Measurements from ENCODE around the gene BRSK2.
"Not testable (repeated sequence)": the region's sequence is repeated elsewhere in the genome, so short reads cannot be mapped to it uniquely, and the experiment has no call there.

BRSK2 gene

DNA sequence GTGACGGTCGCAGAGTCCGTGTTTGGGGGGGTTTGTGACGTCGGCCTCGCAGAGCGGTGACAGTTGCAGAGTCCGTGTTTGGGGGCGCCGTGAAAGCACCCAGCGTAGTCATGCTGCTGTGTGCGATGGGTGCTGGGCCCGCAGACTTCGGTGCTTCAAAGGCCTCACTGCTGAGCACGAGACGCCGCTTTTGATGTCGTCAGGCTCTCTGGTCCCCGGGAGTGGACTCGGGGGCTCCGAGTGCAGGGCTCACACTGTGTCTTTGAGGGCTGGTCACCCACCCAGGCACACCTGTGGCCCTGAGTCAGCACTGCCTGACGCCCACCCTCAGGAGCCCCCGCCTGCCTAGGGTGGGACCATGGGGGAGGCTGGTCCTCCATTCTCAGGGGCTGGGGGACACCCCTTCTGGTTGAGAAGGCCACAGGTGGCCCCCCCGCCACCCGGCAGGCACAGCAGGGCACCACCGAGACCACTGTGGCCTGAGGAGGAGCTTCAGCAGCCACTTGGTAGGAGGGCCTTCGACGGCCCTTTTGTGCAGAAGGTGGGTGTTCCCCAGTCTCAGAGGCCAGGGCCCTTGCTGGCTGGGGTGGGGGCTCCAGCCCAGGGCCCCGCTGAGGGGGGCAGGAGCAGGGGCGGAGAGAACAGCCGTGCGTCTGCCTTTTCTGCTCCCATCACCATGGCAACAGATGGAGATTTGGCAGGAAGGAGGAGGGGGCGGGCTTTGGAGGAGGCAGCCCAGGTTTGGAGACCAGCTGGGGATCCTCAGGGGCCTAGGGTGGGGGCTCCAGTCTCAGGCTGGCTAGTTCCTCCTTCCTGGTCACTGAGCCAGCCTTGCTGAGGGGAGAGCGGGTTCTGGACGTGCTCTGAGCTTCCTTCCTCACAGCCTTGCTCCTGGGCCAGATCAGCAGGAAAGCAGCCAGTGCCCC, 20.9 kb downstream of the BRSK2 start:
- DNase-seq: no peak

DNA sequence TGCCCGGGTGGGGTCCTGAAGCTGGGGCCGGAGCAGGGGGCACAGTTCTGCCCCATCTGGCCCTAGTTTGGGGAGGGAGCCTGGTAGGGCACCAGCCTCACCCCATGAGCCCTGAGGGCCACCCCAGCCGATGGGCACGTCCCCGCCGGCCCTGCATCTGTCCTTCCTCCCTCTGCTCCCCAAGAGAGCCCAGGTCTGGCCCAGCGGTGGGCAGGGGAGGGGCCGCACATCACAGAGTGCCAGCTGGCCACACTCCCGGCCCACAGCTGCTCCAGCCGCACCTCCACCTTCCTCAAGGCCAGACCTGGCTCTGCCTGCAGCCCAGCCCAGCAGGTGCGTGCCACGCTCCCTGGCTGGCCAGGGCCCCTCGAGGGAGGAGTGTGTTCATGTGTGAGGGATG, 21.6 kb downstream of the BRSK2 start:
- no peak for DNase-seq

DNA sequence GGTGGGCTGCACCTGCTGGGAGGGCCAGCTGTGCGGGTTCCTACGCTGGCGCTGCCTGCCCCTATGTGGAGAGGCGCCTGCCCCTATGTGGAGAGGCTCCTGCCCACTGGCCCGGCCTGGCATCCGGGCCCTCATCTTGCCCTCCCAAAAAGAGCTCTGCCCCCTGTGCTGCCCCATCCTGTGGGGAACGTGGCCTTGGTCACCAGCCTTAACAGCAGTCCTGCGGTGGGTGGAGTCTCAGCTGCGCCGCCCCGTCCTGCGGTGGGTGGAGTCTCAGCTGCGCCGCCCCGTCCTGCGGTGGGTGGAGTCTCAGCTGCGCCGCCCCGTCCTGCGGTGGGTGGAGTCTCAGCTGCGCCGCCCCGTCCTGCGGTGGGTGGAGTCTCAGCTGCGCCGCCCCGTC, 22.0 kb downstream of the BRSK2 start:
- DNase-seq: not testable (repeated sequence)

DNA sequence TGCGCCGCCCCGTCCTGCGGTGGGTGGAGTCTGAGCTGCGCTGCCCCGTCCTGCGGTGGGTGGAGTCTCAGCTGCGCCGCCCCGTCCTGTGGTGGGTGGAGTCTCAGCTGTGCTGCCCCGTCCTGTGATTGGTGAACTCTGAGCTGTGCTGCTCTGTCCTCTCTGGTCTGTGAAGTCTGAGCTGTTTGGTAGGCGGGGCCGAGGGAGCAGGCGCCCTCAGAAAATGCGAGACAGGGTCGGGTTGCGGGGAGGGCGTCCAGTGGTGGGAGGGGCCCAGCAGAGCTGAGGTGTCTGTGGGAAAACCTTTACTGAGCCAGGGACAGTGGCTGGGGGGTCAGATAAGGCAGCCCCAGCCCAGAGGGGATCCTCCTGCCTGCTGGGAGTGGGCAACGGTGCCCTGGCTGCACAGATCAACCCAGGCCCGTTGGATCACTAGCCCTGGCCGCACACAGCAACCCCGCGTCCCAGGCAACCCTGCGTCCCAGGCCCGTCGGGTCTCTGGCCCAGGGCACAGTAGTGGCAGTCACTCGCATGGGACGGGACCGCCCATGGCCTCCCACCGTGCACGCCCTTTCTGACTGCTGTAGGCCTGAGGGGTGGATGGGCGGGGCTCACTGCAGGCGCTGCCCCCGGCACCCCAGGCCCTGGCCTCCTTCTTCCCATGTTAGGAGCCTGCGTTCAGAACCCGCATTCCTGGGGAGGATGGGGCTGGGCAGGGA, 22.8 kb downstream of the BRSK2 start:
- no peak for DNase-seq

DNA sequence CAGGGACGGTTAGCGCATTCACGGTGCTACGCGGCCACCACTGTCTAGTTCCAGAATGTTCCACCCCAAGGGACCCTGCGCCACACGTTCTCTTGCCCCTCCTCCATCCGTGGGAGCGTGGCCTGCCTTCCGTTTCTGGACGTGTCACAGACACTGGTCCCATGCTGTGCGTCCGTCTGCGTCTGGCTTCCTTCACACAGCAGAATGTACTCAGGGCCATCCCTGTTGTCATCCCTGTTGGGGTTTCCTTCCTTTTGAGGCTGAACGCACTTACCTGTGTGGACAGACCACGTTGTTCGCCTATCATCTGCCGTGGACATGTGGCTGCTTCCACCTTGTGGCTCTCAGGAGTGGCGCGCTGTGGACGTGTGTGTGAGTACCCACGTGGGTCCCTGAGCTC, 24.9 kb downstream of the BRSK2 start:
- no peak for DNase-seq

DNA sequence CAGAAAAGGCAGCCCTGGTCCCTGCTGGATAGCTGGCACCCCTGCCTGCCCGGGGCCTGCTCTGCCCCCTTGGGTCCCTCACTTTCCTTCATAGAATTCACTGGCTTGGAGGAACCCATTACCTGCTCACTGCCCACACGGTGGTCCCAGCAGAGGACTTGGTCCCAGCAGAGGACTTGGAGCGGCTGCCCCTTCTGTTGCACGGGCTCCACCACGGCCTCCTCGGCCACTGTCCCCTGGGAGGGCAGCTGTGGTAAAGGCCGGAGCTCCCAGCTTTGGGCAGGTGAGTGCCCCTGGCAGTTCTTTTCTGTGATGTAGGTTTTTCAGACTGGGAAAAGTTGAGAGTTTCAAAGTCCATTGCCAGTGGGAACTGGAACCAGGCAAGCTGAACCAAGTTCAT, 25.9 kb downstream of the BRSK2 start:
- no peak for DNase-seq

DNA sequence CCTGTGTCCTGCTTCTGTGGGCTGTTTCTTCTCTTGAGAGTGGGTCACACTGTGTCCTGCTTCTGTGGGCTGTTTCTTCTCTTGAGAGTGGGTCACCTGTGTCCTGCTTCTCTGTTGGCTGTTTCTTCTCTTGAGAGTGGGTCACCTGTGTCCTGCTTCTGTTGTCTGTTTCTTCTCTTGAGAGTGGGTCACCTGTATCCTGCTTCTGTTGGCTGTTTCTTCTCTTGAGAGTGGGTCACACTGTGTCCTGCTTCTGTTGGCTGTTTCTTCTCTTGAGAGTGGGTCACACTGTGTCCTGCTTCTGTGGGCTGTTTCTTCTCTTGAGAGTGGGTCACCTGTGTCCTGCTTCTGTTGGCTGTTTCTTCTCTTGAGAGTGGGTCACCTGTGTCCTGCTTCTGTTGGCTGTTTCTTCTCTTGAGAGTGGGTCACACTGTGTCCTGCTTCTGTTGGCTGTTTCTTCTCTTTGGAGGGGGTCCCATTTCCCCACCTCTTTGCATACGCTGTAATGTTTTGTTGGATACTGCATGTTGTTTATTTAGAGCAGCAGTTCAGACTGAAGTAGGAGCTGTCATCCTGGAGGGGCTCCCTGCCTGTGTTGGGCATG, 28.6 kb downstream of the BRSK2 start:
- DNase-seq: not testable (repeated sequence)

DNA sequence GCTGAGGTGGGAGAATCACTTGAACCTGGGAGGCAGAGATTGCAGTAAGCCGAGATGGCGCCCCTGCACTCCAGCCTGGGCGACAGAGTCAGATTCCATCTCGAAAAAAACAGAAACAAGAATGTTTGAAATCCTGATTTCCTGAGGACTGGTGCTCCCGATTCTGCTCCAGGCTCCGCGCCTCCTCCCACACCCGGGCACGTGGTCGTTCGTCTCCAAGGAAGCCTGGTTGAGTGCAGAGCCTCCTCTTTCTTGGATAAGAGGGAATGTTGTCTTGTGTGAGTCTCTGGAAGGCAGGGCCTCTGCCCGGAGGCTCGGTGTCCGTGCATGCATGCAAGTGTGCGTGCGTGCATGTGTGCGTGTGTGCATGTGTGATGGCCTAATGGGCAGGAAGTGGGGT, 30.1 kb downstream of the BRSK2 start:
- no peak for DNase-seq

DNA sequence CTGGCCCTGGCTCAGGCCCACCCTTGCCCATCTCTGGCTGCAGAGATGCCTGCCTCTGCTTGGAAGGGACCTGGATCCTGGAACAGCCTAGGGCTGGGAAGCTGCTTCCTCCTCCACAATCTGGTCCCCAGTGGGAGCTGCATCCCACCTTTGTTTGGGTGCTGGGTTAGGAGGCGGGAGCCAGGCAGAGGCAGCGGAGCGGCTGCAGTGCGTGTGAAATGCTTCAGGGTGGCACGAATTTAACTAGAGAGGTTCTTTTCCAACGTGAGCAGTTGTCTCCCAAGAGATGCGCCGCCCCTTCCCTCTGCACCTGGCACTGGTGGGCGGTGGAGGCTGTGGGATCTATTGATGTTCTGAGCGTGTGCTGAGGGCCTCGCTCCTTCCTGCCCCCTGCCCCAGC, 31.6 kb downstream of the BRSK2 start:
- no peak for DNase-seq

DNA sequence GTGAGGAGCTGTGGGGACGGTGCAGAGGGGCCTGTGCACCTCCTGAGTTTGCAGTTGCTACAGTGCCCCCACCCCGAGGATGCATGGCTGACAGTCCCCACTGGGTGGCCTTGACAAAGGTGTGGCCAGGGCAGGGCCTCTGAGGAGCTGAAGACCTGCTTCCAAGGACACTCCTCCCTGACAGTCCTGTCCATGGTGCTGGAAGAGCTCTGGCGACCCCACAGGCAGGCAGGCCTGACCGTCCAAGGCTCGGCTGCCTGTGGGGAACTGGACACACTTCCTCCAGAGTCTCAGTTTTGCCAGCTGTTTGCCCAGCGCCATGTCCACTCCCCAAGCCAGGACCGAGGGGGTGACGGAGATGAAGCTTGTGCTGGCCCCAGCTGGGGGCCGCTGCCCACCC, 32.7 kb downstream of the BRSK2 start:
- DNase-seq: no peak

DNA sequence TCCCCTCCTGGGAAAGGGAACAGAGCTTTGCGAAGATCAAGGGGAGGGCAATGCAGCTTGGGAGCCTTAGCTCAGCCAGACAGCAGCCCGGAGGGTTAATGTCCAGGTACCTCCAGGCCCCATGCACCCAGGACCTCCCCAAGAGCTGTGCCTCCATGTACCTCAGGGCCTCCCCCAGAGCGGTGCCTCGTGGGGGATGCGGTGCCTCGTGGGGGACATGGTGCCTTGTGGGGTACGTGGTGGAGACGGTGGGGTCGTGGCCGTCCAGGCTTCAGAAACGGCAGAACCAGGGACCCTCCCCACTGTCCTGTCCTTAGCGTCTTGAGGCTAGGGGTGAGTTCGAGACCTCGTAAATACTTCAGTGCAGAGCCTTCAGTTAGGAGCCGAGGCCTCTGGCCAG, 33.2 kb downstream of the BRSK2 start:
- DNase-seq: no peak

DNA sequence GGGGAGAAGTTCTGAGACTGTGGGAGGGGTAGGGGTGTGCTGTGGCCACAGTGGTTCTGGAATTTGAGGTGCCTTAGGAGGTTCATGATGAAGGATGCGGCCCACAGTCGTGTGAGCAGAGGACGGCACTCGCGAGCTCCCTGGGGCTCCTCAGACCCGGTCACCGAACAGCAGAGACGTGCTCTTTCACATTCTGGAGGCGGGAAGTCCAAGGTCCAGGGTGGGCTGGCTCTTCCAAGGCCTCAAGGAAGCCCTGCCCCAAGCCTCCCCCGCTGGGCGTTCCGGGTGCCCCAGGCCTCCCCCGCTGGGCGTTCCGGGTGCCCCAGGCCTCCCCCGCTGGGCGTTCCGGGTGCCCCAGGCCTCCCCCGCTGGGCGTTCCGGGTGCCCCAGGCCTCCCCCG, 33.7 kb downstream of the BRSK2 start:
- not testable (repeated sequence) for DNase-seq

DNA sequence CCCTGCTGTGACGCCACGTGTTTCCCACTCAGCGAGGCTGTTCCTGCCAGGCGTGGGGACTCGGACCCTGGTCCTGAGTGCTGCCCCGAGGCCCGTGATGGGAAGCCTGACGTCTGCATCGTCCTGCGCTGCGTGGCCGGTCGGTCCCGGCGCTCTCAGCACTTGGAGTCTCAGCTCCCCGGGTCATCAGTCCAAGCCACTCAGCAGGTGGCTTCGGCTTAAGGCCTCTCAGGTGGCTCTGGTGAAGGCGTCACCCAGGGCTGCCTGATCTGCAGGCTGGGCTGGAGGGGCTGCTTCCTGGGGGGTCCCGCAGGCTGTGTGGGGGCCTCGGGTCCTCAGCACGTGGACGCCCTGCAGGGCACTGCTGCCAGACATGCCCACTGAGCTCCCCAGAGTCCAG, 35.3 kb downstream of the BRSK2 start:
- no peak for DNase-seq

DNA sequence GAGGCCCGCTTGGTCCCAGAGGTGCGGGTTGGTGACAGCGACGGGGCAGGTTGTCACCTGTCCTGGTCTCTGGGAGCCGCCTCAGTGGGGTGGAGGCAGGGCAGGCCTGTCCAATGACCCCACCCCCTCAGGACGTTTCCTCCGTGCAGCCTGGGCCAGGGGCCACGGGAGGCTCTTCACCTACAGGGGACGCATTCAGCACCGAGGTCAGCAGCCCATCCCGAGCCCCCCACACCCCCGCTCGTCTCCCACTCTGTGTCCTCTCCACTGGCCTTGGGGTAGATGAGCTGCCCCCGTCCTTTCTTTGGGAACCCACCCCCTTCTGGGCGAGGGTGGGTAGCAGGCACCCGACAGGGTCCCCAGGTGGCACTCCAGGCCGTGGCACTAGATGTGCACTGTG, 35.7 kb downstream of the BRSK2 start:
- DNase-seq: no peak

DNA sequence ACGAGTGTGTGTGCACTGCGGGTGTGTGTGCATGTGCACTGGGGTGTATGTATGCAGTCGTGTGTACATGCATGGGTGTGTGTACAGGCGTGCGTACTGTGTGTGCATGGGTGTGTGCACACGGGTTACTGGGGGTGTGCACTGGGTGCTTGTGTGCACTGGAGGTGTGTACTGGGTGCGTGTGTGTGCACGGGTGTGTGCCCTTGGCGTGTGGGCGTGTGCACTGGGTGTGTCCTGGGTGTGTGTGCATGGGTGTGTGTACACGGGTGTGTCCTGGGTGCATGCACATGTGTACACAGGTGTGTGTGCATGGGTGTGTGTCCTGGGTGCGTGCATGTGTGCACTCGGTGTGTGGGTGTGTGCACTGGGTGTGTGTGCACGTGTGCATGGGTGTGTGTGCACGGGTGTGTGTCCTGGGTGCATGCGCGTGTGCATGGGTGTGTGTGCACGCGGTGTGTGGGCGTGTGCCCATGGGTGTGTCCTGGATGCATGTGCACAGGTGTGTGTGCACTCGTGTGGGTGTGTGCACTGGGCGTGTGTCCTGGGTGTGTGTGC, 39.1 kb downstream of the BRSK2 start:
- DNase-seq: no peak

DNA sequence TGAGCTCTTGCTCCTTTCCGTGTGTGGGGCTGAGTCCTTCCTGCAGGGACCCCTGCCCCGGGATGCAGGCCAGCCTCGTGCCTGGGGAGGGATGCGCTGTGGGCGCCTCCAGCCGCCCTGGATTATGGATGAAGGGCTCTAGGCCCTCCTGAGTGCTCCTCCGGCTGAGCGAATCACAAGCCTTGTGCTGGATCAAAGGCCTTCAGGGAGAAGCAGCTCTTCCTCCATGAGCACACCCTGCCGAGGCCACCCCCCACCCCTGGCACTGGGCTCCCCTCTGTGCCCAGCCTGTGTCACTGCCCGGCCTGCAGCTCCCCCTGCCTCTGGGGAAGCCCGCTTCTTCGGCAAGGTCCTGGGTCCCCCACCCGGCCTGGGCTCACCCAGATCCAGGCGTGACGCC, 43.8 kb downstream of the BRSK2 start:
- no peak for DNase-seq

DNA sequence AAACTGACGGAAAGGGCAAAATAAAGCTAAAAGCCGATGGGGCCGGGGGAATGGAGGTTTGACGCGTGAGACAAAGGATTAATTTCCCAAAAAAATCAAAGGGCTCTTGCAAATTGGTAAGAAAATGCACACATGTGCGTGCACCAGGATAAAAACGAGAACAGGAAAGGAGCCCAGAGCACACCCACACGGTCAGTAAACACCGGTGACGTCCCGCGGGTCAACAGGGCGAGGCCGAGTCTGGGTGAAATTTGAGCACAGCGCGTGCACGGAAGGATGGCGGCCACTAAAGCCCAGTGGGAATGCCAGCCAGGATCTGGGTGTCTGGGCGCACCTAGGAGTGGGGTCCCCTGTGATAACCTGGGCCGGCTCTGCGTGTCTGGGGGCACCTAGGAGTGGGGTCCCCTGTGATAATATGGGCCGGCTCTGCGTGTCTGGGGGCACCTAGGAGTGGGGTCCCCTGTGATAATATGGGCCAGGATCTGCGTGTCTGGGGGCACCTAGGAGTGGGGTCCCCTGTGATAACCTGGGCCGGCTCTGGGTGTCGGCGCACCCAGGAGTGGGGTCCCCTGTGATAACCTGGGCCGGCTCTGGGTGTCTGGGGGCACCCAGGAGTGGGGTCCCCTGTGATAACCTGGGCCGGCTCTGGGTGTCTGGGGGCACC, 44.4 kb downstream of the BRSK2 start:
- no peak for DNase-seq

DNA sequence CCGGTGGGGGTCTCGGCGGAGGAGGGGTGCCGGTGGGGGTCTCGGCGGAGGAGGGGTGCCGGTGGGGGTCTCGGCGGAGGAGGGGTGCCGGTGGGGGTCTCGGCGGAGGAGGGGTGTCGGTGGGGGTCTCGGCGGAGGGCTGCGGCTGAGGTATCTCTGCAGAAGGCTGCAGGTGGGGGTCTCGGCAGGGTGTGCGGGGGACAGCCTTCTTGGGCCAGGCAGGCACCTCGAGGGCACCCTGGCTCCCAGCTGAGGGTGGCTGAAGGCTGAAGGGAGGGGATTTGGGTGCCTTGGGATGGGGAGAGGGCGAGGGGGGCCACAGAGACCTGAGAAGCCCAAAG, 45.7 kb downstream of the BRSK2 start:
- not testable (repeated sequence) for DNase-seq

DNA sequence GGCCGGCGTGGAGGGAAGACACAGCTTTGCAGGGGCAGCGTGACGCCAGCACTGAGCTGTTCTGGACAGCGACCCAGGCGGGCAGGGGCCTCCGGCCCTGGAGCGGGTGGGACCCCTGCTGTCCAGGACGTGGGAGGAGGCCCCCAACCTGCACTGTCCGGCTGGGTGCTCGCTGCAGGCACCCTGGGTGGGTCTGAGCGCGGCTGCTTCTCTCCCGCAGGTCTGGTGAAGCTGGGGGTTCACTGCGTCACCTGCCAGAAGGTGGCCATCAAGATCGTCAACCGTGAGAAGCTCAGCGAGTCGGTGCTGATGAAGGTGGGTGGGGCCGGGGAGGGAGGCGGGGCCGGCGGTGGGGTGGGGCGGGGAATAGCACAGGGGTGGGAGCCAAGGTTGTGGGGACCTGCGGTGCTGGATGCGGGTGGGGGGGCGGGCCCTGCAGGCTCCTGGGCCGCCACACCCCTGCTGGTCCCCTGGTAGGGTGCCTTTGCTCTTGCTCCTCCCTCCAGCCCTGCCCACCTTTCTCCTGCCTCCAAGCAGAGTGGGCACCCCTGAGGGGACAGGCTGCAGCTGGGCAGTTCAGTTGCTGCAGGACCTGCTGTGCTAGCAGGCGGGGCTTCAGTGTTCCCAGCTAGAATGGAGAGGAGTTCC, 46.2 kb downstream of the BRSK2 start:
- DNase-seq: no peak

DNA sequence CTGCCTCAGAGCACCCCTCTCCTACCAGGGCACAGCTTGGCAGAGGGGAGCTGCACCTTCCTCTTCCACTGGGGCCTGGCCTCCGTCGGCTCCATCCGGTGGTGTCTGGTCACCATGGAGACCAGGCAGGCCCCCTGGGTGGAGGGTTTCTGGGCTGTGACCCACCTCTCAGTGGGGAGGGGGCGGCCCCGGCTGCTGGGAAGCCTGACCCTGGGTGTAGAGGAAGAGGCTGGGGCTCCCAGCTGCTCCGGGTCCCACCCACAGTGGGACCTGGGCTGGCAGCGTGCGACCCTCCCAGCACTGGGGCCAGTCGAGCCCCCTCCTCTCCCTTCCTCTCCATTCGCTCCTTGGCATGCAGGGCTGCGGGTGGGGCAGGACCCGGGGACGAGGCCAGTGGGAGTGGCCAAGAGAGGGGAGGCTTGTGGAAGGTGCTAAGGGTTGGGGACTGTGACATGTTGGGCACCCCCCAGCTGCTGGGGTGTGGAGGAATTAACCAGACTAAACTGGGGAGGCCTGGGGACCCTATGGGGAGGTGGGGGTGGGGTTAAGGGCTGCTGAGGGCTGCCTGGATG, 46.8 kb downstream of the BRSK2 start:
- no peak for DNase-seq

DNA sequence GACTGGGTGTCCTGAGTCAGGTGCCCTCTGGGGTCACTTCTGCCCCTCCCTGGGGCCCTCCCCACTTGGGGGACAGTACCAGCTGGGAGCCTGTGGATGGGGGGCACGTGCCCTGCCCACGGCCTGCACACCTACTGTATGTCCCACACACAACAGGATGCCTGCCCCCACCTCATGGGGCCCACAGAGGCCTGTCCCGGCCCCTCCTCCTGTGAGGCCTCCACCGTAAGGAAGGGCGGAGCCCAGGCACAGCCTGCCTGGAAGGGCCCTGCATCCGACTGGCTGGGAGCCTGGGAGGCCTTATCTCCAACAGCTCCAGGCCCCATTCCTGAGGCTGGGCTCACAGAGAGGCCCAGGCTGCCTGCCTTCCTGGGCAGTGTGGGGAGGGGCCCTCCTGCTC, 47.8 kb downstream of the BRSK2 start:
- DNase-seq: no peak

DNA sequence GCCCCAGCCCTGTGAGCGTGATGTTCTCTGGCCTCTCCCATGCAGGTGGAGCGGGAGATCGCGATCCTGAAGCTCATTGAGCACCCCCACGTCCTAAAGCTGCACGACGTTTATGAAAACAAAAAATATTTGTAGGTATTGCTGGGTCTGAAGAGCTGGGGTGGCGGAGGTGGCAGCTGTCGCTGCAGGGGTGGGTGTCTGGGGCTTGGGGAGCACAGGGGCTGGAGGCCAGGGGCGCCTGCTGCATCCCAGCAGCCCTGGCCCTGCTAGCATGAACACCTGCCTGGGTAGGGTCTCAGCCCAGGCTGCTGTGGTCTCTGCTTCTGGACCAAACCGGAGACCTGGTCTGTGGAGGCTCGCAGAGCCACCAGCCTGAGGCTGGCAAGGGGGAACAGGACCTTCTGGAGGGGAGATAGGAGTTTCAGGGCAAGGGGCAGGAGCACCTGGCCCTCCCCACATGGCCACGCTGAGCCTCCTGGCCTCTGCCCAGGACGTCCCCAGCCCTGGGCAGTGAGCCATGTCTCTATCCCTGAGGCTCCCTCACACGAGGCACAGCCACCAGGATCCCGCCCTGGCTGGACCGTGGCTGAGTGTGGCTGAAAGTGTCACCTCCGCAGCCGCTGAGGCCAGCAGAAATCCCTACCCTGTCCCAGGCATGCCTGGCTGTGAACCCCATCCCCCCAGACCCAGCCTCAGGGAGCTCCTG, 48.7 kb downstream of the BRSK2 start:
- no peak for DNase-seq

Data from NCI-H1694 (cell line).